Fibroblast of villous mesenchyme (primary cell): Measurements from ENCODE around the gene RUNX2. TPM values are rescaled to one million over a fixed set of nuclear protein-coding genes. Genes with fewer than 3 reads are reported as not detected.

Source experiments
- DNase-seq: peaks from one replicate; pipeline ENCODE4 v3.0.0-alpha.2; 2010; ENCODE audit warnings: low read depth
- H3K4me3 ChIP-seq: 2 replicates; pipeline ENCODE4 v1.5.1; 2011; ENCODE audit warnings: low read depth, mild to moderate bottlenecking, low read length
- total RNA-seq: library from RNA; depleted of rRNA; stranded (reverse); fragments of >200 nt; gene quantifications from 2 replicates; pipeline ENCODE4 v1.2.3, GENCODE V29; 2012
- TF ChIP-seq, protein P1 (sequence below): IDR thresholded peaks from 2 replicates; pipeline ENCODE4 v1.5.1; 2012; ENCODE audit warnings: low read depth, mild to moderate bottlenecking, low read length; ENCODE audit not compliant: insufficient read depth

Gene RUNX2
- total RNA-seq, 1 donor, result 8.6 TPM

DNA sequence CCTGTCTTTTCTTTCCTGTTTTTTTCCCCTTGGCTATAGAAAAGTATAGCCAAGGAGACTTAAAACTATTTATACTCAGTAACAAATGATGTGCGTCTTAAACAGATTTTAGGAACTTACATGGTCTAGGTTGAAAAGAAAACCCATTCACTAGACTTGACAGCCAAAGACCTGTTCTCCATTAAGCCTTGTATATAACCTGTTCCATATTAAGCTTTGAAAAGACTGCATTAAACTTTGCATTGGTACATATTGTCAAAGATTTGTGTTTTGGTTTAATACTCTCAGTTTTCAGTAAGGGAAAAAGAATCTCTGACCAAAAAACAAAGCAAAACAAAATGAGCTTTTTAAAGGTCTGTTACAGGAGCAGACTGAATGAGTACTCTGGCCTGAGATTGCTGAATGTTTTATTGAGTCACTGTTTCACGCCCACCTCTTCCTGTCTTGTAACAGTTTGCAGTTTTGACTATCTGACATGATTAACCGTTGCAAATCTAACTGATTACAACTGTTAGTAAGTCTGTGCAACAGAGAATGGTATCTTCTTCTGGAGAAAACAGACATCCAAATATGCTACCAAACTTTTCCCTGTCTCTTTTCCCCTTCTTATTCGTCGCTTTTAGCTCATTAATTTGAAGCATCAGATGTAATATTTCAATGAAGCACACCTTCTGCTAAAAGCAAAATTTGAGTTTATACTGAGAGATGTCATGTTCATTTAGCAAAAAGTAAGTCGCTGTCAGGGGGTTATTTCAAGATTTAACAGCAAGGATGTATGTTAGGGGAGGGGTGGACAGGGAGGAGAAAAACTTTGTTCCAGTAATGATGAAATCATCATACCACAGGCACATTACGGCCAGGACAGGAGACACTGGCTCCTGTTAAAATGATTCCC, 108.7 kb downstream of the RUNX2 start:
- DNase-seq, result peak; percentile 83
- peak overlapping the region; percentile 12 for H3K4me3 ChIP-seq
- TF ChIP-seq, protein P1, sequence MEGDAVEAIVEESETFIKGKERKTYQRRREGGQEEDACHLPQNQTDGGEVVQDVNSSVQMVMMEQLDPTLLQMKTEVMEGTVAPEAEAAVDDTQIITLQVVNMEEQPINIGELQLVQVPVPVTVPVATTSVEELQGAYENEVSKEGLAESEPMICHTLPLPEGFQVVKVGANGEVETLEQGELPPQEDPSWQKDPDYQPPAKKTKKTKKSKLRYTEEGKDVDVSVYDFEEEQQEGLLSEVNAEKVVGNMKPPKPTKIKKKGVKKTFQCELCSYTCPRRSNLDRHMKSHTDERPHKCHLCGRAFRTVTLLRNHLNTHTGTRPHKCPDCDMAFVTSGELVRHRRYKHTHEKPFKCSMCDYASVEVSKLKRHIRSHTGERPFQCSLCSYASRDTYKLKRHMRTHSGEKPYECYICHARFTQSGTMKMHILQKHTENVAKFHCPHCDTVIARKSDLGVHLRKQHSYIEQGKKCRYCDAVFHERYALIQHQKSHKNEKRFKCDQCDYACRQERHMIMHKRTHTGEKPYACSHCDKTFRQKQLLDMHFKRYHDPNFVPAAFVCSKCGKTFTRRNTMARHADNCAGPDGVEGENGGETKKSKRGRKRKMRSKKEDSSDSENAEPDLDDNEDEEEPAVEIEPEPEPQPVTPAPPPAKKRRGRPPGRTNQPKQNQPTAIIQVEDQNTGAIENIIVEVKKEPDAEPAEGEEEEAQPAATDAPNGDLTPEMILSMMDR, result no peak

DNA sequence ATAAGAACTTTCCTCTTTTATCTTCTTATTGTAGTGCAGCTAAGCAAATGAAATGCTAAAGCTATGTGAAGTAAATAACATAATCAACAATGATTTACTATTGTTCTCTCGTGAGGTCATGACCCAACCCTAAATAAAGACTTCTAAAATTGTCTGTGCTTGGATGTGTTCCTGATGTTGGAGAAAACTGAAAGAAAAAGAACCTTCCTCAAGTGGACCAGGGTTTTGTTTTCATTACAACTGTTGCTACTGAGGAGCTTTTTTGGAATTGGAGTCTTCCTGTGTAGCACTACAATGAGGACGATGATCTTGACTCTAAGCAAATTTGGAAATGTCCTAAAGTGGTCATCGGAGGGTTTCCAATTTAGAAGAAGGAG, 109.3 kb downstream of the RUNX2 start:
- no peak for DNase-seq
- H3K4me3 ChIP-seq, result no peak overlapping the region
- TF ChIP-seq, protein P1, result no peak

DNA sequence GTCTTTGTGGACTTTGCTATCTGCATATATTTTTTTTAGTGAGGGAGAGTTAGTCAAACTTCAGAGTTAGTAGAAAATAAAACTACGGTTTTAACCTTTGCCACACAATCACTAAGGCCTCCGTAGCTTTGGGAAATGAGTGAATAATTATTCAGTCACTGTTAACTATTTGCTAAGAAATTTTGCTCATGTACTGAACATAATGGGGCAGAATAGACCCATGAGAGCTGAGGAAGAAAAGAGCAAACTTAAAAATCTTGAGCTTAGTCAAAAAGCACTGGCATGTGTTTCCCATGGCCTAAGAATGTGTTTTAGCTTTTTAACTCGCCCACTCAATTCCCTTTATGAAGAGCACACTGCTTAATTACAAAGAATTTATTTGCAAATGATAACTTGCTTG, 110.0 kb downstream of the RUNX2 start:
- H3K4me3 ChIP-seq, result no peak overlapping the region
- TF ChIP-seq, protein P1, result no peak
- no peak for DNase-seq

DNA sequence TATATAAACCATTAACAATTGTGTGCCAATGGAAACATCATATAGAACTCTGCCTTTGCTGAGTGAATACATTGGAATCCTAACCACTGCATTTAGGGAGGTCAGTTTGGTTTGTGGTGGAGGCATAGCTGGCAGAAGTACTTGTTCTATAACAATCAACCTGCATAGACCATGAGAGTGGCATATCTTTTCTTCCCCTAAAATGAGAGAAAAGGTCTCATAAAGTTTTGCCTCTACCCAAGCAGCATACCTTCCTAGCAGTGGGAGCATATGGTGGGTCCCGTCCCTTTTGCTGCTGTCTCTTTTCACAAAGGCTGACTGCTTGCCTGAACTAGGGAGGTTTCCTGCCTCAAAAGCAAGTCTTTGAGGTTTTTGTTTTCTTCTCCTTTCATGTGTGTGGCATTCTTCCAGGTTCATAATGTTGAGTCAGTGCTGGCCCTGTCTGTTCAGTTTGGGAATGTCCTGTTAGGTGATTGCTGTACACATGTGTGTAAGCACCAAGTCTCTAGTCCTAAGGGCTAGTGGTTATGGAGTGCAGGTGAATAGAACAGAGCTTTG, 110.8 kb downstream of the RUNX2 start:
- peak; percentile 86 for DNase-seq

DNA sequence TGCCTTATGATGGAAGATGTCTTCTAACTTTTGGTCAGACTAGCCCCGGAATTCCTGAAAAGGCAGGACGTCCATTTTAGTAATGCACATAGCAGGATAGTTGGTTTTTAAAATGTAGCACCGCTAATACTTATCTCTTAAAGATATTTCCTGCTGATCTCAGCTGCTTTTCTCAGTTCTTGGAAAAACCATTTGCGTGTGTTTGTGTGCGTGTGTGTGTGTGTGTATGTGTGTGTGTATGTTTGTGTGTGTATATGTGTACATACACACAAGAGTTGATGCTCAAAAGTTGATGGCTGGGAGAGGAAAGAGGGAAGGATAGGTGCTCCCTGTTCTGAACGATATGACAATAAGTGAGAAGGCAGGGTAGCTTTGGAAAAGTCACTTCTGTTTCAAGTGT, 111.3 kb downstream of the RUNX2 start:
- TF ChIP-seq, protein P1, result no peak
- no peak for DNase-seq
- no peak overlapping the region for H3K4me3 ChIP-seq

More for the DNA sequence above, 110.8 kb downstream of the RUNX2 start:
- TF ChIP-seq, protein P1, result no peak
- H3K4me3 ChIP-seq, result no peak overlapping the region

DNA sequence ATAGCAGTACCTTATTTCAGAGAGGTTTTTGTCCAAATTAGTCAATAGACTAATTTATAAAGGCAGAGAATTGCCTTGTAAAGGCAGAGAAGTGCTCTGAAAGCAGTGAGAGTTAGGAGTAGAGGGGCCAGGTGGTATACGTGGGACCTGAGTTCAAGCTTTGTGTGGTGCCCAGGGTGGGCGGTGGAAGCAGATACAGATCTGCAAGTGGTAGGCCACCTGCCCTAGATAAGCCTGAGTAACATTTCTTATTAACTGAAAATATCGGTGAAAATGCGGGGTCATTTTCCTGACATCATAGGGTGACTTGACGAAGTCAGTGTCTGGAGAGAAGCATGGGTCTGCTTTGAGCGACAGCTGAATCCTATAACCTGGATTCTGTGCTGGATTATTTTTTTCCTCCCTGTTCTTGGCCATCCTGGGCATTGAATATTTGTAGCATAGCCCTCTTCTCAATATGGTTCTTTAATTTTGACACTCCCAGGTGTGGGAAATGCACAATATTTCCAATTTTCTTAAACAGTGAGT, 111.8 kb downstream of the RUNX2 start:
- TF ChIP-seq, protein P1, result no peak
- DNase-seq, result no peak
- no peak overlapping the region for H3K4me3 ChIP-seq
